IPS DF 6.9 (cell line): ENCODE measurements around the gene RFK.

Experiments
- DNase-seq: peaks from one replicate; pipeline ENCODE4 v3.0.0-alpha.2; 2013; ENCODE audit warnings: low read depth, low spot score
- H3K27ac ChIP-seq: one replicate; pipeline ENCODE4 v1.5.1; 2013; ENCODE audit warnings: low read length, control low read depth
- H3K27me3 ChIP-seq: 2 replicates; pipeline ENCODE4 v1.6.1; 2013; ENCODE audit warnings: mild to moderate bottlenecking, low read length; ENCODE audit not compliant: control insufficient read depth, insufficient read depth
- H3K36me3 ChIP-seq: 2 replicates; pipeline ENCODE4 v1.6.1; 2013; ENCODE audit warnings: low read length; ENCODE audit not compliant: control insufficient read depth, insufficient read depth
- H3K4me1 ChIP-seq: 2 replicates; pipeline ENCODE4 v1.6.1; 2013; ENCODE audit warnings: low read length; ENCODE audit not compliant: control insufficient read depth, insufficient read depth
- H3K4me3 ChIP-seq: 2 replicates; pipeline ENCODE4 v1.5.1; 2013; ENCODE audit warnings: mild to moderate bottlenecking, low read length
- H3K9me3 ChIP-seq: 2 replicates; pipeline ENCODE4 v1.6.1; 2013; ENCODE audit warnings: low read length, inconsistent platforms; ENCODE audit not compliant: control insufficient read depth, insufficient read depth
- WGBS: extraction: QIAGEN DNeasy Blood & Tissue Kit; methylation state at CpG from one replicate; pipeline ENCODE4 v1.1.7; 2013; ENCODE audit warnings: mixed read lengths, missing lambda C conversion rate; ENCODE audit not compliant: insufficient read length, insufficient coverage; 5-methylcytosine and 5-hydroxymethylcytosine counted together

RFK gene

GRCh38 chr9:76425677-76426453 lies 31.6 kb upstream of the RFK start:
- no peaks in the 10 kb centered on the region for H3K9me3 ChIP-seq
- H3K4me3 ChIP-seq: no peak overlapping the region
- no peaks in the 10 kb centered on the region for H3K4me1 ChIP-seq
- no peak overlapping the region for H3K27ac ChIP-seq
- no peaks in the 10 kb centered on the region for H3K36me3 ChIP-seq
- DNase-seq: no peak
- WGBS: no CpG with 5 or more reads among the region's 8 CpGs
- no peaks in the 10 kb centered on the region for H3K27me3 ChIP-seq

GRCh38 chr9:76424491-76424890 lies 30.3 kb upstream of the RFK start:
- no peak for DNase-seq
- H3K4me1 ChIP-seq: no peaks in the 10 kb centered on the region
- no CpG with 5 or more reads among the region's 4 CpGs for WGBS
- H3K27me3 ChIP-seq: no peaks in the 10 kb centered on the region
- H3K27ac ChIP-seq: no peak overlapping the region
- H3K4me3 ChIP-seq: no peak overlapping the region
- no peaks in the 10 kb centered on the region for H3K9me3 ChIP-seq
- H3K36me3 ChIP-seq: no peaks in the 10 kb centered on the region

GRCh38 chr9:76423216-76424177 lies 29.3 kb upstream of the RFK start:
- WGBS: no CpG with 5 or more reads among the region's 2 CpGs
- DNase-seq: no peak

DNA sequence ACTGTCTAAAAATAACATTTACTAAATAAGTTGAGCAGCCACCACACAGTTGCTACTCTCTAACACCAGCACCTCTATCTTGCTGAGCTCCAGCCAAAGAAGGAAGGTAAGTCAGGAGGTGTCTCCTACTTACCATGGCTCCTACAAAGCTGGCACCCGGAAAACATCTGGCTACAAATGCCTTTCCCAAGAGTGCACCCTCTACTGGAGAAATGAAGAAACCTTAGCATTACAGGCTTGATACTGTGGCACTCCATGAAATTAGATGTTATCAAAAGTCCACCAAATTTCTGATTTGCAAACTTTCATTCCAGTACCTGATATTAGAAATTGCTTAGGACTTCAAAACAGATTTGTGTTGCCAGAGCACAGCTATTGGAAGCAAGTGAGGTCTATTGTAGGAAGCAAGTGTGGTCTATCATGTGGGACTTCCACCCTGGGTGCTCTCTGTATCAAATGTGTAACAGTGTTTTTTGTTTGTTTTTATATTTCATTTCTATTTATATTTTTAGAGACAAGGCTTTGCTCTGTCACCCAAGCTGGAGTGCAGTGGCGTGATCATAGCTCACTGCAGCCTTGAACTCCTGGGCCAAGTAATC lies 25.7 kb upstream of the RFK start:
- Histone ChIP-seq H3K4me3 (no peak overlapping the region), H3K27me3 (no peaks in the 10 kb centered on the region), H3K36me3 (no peaks in the 10 kb centered on the region), H3K27ac (no peak overlapping the region), H3K4me1 (no peaks in the 10 kb centered on the region), H3K9me3 (no peaks in the 10 kb centered on the region)
- WGBS: no CpG with 5 or more reads among the region's 2 CpGs
- no peak for DNase-seq

More at GRCh38 chr9:76423216-76424177, 29.3 kb upstream of the RFK start:
- H3K4me3 ChIP-seq: no peak overlapping the region
- no peaks in the 10 kb centered on the region for H3K4me1 ChIP-seq
- H3K9me3 ChIP-seq: no peaks in the 10 kb centered on the region
- H3K36me3 ChIP-seq: no peaks in the 10 kb centered on the region
- H3K27me3 ChIP-seq: no peaks in the 10 kb centered on the region
- H3K27ac ChIP-seq: no peak overlapping the region

- H3K36me3 ChIP-seq: no peaks in the 10 kb centered on the region
- H3K4me1 ChIP-seq: no peaks in the 10 kb centered on the region
- H3K9me3 ChIP-seq: no peaks in the 10 kb centered on the region
- DNase-seq: no peak
- no CpG with 5 or more reads among the region's 1 CpG for WGBS
- no peak overlapping the region for H3K4me3 ChIP-seq
- no peak overlapping the region for H3K27ac ChIP-seq
- no peaks in the 10 kb centered on the region for H3K27me3 ChIP-seq
Observed at GRCh38 chr9:76417394-76417793, 23.2 kb upstream of the RFK start.

- no peaks in the 10 kb centered on the region for H3K9me3 ChIP-seq
- DNase-seq: no peak
- no peaks in the 10 kb centered on the region for H3K36me3 ChIP-seq
- H3K4me3 ChIP-seq: no peak overlapping the region
- H3K27me3 ChIP-seq: no peaks in the 10 kb centered on the region
- no peak overlapping the region for H3K27ac ChIP-seq
- no peaks in the 10 kb centered on the region for H3K4me1 ChIP-seq
Observed at GRCh38 chr9:76415731-76416130, 21.5 kb upstream of the RFK start.

GRCh38 chr9:76415154-76415553 lies 20.9 kb upstream of the RFK start:
- Histone ChIP-seq H3K27ac (no peak overlapping the region), H3K27me3 (no peaks in the 10 kb centered on the region), H3K4me3 (no peak overlapping the region), H3K9me3 (no peaks in the 10 kb centered on the region), H3K4me1 (no peaks in the 10 kb centered on the region), H3K36me3 (no peaks in the 10 kb centered on the region)
- no CpG with 5 or more reads among the region's 2 CpGs for WGBS
- DNase-seq: no peak

DNA sequence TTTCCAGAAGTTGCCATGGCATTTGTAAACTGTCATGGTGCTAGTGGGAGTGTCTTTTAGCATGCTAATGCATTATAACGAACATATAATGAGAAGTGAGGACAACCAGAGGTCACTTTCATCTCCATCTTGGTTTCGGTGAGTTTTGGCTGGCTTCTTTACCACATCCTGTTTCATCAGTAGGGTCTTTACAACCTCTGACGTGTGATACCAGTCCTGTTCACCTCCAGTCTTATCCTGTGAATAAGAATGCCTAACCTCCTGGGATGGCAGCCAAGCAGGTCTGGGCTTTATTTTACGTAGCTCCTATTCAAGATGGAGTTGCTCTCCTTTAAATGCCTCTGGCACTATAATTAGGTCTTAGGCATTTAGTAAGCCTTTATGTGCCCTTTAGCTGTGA lies 20.4 kb upstream of the RFK start:
- Histone ChIP-seq H3K4me1 (no peaks in the 10 kb centered on the region), H3K27ac (no peak overlapping the region), H3K4me3 (no peak overlapping the region), H3K9me3 (no peaks in the 10 kb centered on the region), H3K36me3 (no peaks in the 10 kb centered on the region), H3K27me3 (no peaks in the 10 kb centered on the region)
- no peak for DNase-seq
- no CpG with 5 or more reads among the region's 4 CpGs for WGBS

- no peaks in the 10 kb centered on the region for H3K36me3 ChIP-seq
- no peak for DNase-seq
- H3K4me3 ChIP-seq: no peak overlapping the region
- H3K4me1 ChIP-seq: no peaks in the 10 kb centered on the region
- H3K9me3 ChIP-seq: no peaks in the 10 kb centered on the region
- no peak overlapping the region for H3K27ac ChIP-seq
- H3K27me3 ChIP-seq: no peaks in the 10 kb centered on the region
Observed at GRCh38 chr9:76413658-76414057, 19.4 kb upstream of the RFK start.

GRCh38 chr9:76412638-76413037 lies 18.4 kb upstream of the RFK start:
- Histone ChIP-seq H3K9me3 (no peaks in the 10 kb centered on the region), H3K36me3 (no peaks in the 10 kb centered on the region), H3K4me1 (no peaks in the 10 kb centered on the region), H3K4me3 (no peak overlapping the region), H3K27ac (no peak overlapping the region), H3K27me3 (no peaks in the 10 kb centered on the region)
- WGBS: no CpG with 5 or more reads among the region's 2 CpGs
- DNase-seq: no peak
